Keratinocyte (primary cell): ENCODE data around the gene SLC17A9. TPM values are rescaled to one million over a fixed set of nuclear protein-coding genes. Genes with fewer than 3 reads are reported as not detected.

Source experiments
- DNase-seq: peaks from one replicate; pipeline ENCODE4 v3.0.0-alpha.2; 2011; ENCODE audit warnings: low read depth, missing footprints, low spot score
- FAIRE-seq: peaks from 2 replicates; lab custom pipeline; 2011; peaks lifted over from hg19 to GRCh38; lab: Jason Lieb, UNC
- H2AFZ ChIP-seq: 2 replicates; pipeline ENCODE4 v1.6.0; 2012; ENCODE audit warnings: low read length, control low read depth, inconsistent platforms; ENCODE audit not compliant: control insufficient read depth
- H3K27ac ChIP-seq: 2 replicates; pipeline ENCODE4 v1.5.1; 2011; ENCODE audit warnings: low read length; ENCODE audit not compliant: control insufficient read depth, insufficient read depth
- H3K27me3 ChIP-seq: 3 replicates; pipeline ENCODE4 v1.6.0; 2011; ENCODE audit warnings: low read length; ENCODE audit not compliant: control insufficient read depth, insufficient read depth; ENCODE audit errors: extremely low read depth
- H3K36me3 ChIP-seq, 2 experiments: 2 replicates in 1 of 2; 3 replicates in 1 of 2; pipeline ENCODE4 v1.5.1; 2011; ENCODE audit warnings: low read length in 2 of 2, mild to moderate bottlenecking in 1 of 2; ENCODE audit not compliant: control insufficient read depth in 2 of 2, insufficient read depth in 2 of 2; ENCODE audit errors: extremely low read depth in 1 of 2
- H3K4me1 ChIP-seq: 3 replicates; pipeline ENCODE4 v1.5.1; 2011; ENCODE audit warnings: low read length; ENCODE audit not compliant: control insufficient read depth, insufficient read depth; ENCODE audit errors: extremely low read depth
- H3K4me2 ChIP-seq: 3 replicates; pipeline ENCODE4 v1.6.0; 2011; ENCODE audit warnings: low read depth, low read length; ENCODE audit not compliant: control insufficient read depth, insufficient read depth; ENCODE audit errors: extremely low read depth
- H3K4me3 ChIP-seq, 3 experiments: fragments of 200-600 bp in 1 of 3; sonication (generic) in 1 of 3; 2 replicates in 2 of 3; 3 replicates in 1 of 3; pipeline ENCODE4 v1.5.1; 2011 to 2016; ENCODE audit warnings: low read length in 3 of 3, mild to moderate bottlenecking in 3 of 3, control low read depth in 2 of 3, inconsistent platforms in 1 of 3, low read depth in 1 of 3, mixed read lengths in 1 of 3, mixed run types in 1 of 3, moderate library complexity in 1 of 3; ENCODE audit not compliant: control insufficient read depth in 2 of 3, insufficient read depth in 2 of 3; ENCODE audit errors: extremely low read depth in 1 of 3
- H3K79me2 ChIP-seq: 2 replicates; pipeline ENCODE4 v1.6.0; 2012; ENCODE audit warnings: low read length; ENCODE audit not compliant: control insufficient read depth, insufficient read depth
- H3K9ac ChIP-seq: 3 replicates; pipeline ENCODE4 v1.6.0; 2011; ENCODE audit warnings: low read length; ENCODE audit not compliant: control insufficient read depth, insufficient read depth; ENCODE audit errors: extremely low read depth
- H3K9me1 ChIP-seq: 3 replicates; pipeline ENCODE4 v1.6.0; 2011; ENCODE audit warnings: low read length; ENCODE audit not compliant: control insufficient read depth, insufficient read depth; ENCODE audit errors: extremely low read depth
- H3K9me3 ChIP-seq: 2 replicates; pipeline ENCODE4 v1.5.1; 2012; ENCODE audit warnings: low read depth, low read length; ENCODE audit not compliant: control insufficient read depth
- H4K20me1 ChIP-seq: 3 replicates; pipeline ENCODE4 v1.6.0; 2011; ENCODE audit warnings: low read length; ENCODE audit not compliant: control insufficient read depth, insufficient read depth; ENCODE audit errors: extremely low read depth
- CTCF ChIP-seq, 3 experiments: IDR thresholded peaks in 1 of 3; conservative IDR thresholded peaks in 1 of 3; optimal IDR thresholded peaks in 1 of 3; 2 replicates in 2 of 3; 3 replicates in 1 of 3; pipeline versions ENCODE3 to v1.5.1; 2011; ENCODE audit warnings: low read length in 3 of 3, mild to moderate bottlenecking in 3 of 3, moderate library complexity in 2 of 3, control low read depth in 1 of 3, inconsistent platforms in 1 of 3; ENCODE audit not compliant: insufficient read depth in 2 of 3; ENCODE audit errors: extremely low read depth in 1 of 3
- EZH2 ChIP-seq: IDR thresholded peaks from one replicate; pipeline ENCODE4 v1.6.1; 2012; ENCODE audit warnings: inconsistent platforms, mild to moderate bottlenecking, low read length, moderate library complexity
- dilution Hi-C: fragments of 300-500 bp; cut with MboI; formaldehyde crosslinking; loops from one replicate; pipeline ENCODE4 v1.7.0; 2020; ENCODE audit warnings: low sequenced_read_pairs; ENCODE audit not compliant: extremely low pct_ligation_motif_present
- polyA plus RNA-seq, 5 experiments: library from polyadenylated mRNA; depleted of rRNA in 3 of 5; stranded (reverse) in 3 of 5; stranded (forward) in 1 of 5; unstranded in 1 of 5; fragments of >200 nt; gene quantifications; 1 replicate in 1 of 5; 2 replicates in 3 of 5; 3 replicates in 1 of 5; pipeline versions ENCODE4 v1.2.1 to v1.2.3, GENCODE V29; 2011 to 2012; ENCODE audit warnings: missing spikeins in 2 of 5, low read depth in 1 of 5, low replicate concordance in 1 of 5

The SLC17A9 gene
- polyA plus RNA-seq, 1 donor (not counting 4 experiments of a cell fraction or from before 2014, with no cell fraction given) = not detected

GRCh38 chr20:62955519-62956386 is 3.2 kb downstream of the SLC17A9 start:
- FAIRE-seq (no peak), DNase-seq (no peak)
- H3K9me3 ChIP-seq = no peaks in the 10 kb centered on the region
- H2AFZ ChIP-seq = no peak overlapping the region
- H3K36me3 ChIP-seq = no peaks in the 10 kb centered on the region
- H3K27me3 ChIP-seq = peaks cover 24% of the 10 kb centered on the region
- H3K9me1 ChIP-seq = no peaks in the 10 kb centered on the region
- dilution Hi-C loops = no loop called here
- H3K79me2 ChIP-seq = no peaks in the 10 kb centered on the region
- no peak overlapping the region for H3K9ac ChIP-seq
- H3K4me3 ChIP-seq = no peak overlapping the region
- peaks cover 3% of the 10 kb centered on the region for H3K4me1 ChIP-seq
- H3K27ac ChIP-seq = no peak overlapping the region
- TF ChIP-seq CTCF (optimal IDR thresholded peaks at IDR 0.05 in 1 of 3, IDR thresholded peaks at IDR 0.05 in 1 of 3, conservative IDR thresholded peaks at IDR 0.05 in 1 of 3; ENCODE audit: extremely low read depth in 1 of 3, insufficient read depth in 2 of 3, low read length in 3 of 3) = no peak
- TF ChIP-seq EZH2 = no peak
- H4K20me1 ChIP-seq = no peaks in the 10 kb centered on the region
- H3K4me2 ChIP-seq = no peak overlapping the region

GRCh38 chr20:62956387-62957135 is 4.1 kb downstream of the SLC17A9 start:
- Histone ChIP-seq H3K9ac (no peak overlapping the region), H3K27me3 (peaks cover 24% of the 10 kb centered on the region), H3K4me1 (peaks cover 3% of the 10 kb centered on the region), H2AFZ (no peak overlapping the region), H3K9me1 (no peaks in the 10 kb centered on the region), H3K4me2 (no peak overlapping the region), H3K9me3 (no peaks in the 10 kb centered on the region), H3K27ac (no peak overlapping the region), H3K36me3 (no peaks in the 10 kb centered on the region), H3K4me3 (no peak overlapping the region), H4K20me1 (no peaks in the 10 kb centered on the region), H3K79me2 (no peaks in the 10 kb centered on the region)
- FAIRE-seq = no peak
- DNase-seq = no peak
- TF ChIP-seq CTCF (optimal IDR thresholded peaks at IDR 0.05 in 1 of 3, IDR thresholded peaks at IDR 0.05 in 1 of 3, conservative IDR thresholded peaks at IDR 0.05 in 1 of 3; ENCODE audit: extremely low read depth in 1 of 3, insufficient read depth in 2 of 3, low read length in 3 of 3) (no peak), EZH2 (no peak)
- dilution Hi-C loops = no loop called here
